Measurements from ENCODE around the gene PNLDC1.

DNA sequence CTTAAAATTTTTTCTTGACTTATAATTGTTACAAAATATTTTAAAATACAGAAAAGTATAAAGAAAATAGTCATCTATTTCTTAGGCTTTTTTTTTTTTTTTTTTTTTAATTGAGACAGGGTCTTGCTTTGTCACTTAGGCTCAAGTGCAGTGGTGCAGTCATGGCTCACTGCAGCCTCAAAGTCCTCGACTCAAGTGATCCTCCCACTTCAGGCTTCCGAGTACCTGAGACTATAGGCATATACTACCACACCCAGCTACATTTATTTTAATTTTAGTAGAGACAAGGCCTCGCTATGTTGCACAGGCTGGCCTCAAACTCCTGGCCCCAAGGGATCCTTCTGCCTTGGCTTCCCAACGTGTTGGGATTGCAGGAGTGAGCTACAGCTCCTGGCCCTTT lies 43.6 kb upstream of the PNLDC1 start:
- TF ChIP-seq POLR2A (IDR thresholded peaks at IDR 0.05; ENCODE audit: low read depth, low read length) (no peak), TAF1 (IDR thresholded peaks at IDR 0.05; ENCODE audit: borderline replicate concordance, low read depth, low read length) (no peak)
